GM18907 (cell line): ENCODE data around the gene DDX47.
A peak's percentile ranks its signal among the peaks of the same experiment; 100 is the strongest.

Source experiments
- ATAC-seq: cut with Tn5 transposase; IDR thresholded peaks from one replicate; pipeline ENCODE4 v1.9.1; 2021; ENCODE audit warnings: mild to moderate bottlenecking, moderate library complexity; ENCODE audit not compliant: unreplicated experiment

DDX47 gene

DNA sequence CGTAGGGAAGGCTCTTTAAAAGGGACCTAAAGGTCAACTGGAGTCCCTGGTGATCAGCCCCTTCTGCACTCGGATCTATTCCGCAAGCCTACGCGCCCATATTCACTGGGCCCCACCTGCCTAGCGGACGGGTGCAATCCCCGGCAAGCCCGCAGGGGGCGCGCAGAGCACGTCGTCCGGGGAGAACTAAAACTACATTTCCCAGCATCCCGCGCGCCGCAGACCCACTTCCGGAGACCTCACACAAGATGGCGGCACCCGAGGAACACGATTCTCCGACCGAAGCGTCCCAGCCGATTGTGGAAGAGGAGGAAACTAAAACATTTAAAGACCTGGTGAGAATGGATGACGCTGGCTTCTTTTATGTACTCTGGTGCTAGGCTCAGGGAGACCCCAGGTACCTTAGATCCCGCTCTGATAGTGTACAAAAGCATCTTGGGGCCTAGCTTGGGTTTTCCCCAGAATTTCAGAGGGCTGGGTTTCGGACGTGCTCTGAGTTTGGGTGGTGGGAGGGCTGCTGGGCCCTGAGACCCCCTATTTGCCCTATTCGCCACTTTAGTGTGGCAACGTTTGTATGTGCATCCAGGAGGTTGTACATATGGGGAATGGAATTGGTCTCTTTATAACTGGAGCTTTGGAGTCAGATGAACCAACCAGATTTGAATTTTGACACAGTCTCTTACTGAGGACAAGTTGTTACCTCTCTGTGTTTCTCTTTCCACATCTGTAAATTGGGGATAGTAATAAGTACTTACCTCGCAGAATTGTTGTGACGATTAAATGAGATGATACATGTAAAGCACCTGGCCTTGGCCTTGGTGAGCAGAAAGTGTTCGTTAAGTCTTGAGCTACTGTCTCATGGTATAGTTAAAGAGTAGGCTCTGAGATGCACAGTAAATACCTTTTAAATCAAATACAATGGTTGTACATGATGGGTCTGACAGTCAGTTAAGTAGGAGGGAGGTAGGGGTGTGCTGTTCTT is at the start of gene DDX47:
Gene DDX47, plus strand, starts transcription at position 227 of the 982 bp plus-strand sequence. Its CDS starts 22 bp downstream, at position 249.
- peak; percentile 89 for ATAC-seq

DNA sequence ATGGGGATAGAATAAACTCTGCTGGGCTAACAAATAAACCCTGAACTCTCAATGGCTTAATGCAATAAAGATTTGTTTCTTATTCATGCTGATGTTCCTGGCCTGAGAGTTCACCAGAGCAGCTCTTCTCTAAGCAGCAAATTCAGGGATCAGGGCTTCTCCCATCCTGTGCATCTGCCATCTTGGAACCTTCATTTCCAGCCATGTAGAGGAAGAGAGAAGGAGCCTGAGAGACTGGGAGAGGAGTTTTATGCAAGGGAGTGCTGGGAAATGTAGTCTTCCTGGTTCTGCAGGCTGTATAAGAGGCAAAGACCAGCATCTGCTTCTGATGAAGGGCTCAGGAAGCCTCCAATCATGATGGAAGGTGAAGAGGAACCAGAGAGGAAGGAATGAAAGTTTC is 48.3 kb upstream of the DDX47 start:
- ATAC-seq, result no peak

GRCh38 chr12:12770262-12770661 is 42.9 kb upstream of the DDX47 start:
- ATAC-seq, result no peak

DNA sequence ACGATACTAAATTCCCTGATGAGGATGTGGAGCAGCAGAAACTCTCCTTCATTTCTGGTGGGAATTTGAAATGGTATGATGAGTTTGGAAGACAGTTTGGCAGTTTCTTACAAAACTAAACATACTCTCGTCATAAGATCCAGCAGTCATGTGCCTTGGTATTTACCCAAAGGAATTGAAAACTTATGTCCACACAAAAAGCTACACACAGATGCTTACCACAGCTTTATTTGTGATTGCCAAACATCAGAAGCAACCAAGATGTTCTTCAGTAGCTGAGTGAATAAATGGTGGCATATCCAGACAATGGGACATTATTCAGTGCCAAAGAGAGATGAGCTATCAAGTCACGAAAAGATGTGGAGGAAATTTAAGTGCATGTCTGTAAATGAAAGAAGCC is 38.4 kb upstream of the DDX47 start:
- ATAC-seq, result no peak

- no peak for ATAC-seq
Observed at GRCh38 chr12:12776261-12776660, 36.9 kb upstream of the DDX47 start.

DNA sequence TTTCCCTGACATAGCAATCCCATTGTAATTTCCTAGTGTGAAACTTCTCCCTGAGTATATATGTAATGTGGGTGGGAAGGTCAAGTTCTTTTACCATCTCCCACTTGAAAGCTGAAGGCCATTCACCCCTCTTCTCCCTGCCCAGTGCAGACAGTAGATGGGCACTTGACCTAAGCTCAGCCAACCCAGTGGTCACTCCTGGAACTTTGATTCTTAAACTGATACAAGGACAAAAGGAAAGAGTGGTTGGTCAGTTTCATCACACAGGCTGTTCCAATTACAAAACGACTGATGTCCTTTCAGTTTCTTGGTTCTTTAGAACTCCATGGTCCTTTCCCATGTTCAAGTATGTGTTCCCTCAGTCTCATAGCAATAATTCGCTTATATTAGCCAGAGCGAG is 36.1 kb upstream of the DDX47 start:
- no peak for ATAC-seq

- no peak for ATAC-seq
Observed at GRCh38 chr12:12779007-12779406, 34.1 kb upstream of the DDX47 start.

DNA sequence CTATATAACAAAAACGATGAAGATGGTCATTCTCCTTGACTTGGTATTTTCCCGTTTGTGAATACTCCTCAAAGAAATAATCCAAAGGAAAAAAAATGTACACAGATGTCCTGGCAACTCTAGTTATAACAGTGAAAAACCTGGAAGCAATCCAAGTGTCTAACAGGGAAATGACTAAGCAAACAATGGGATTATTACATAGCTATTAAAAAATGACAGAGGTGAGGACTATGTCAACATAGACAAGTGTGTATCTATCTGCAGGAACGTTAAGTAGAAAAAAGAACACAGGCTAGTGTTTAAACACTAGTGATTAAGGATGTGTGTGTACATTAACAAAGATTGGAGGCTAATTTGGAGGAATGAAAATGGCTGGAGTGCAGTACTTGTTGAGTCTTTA is 33.6 kb upstream of the DDX47 start:
- ATAC-seq, result no peak

GRCh38 chr12:12784116-12784515 is 29.0 kb upstream of the DDX47 start:
- no peak for ATAC-seq

GRCh38 chr12:12784911-12785814 is 28.0 kb upstream of the DDX47 start, which contains the start of gene APOLD1:
APOLD1 (plus strand) TSS chr12:12785659; CDS start chr12:12785692, 33 bp downstream.
- ATAC-seq, result no peak

DNA sequence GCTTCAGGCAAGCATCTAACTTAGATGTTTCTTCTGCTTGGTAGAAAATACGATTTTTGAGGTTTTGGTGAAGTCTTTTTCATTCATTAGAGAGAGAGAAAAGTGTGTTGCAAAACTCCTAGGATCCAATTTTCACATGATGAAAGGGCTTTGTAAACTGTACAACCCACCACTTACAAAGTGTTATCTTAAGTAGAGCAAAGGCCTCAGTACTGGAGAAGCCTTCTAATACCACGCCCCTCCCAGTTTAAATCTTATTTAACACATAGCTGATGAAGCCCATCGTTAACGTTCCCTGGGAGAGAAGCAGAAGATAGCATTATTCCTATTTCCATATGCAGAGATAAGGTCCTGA is 26.8 kb upstream of the DDX47 start:
- ATAC-seq, result peak; percentile 24

GRCh38 chr12:12786706-12787601 is 26.2 kb upstream of the DDX47 start:
- ATAC-seq, result peak; percentile 83

GRCh38 chr12:12788131-12788530 is 25.0 kb upstream of the DDX47 start:
- no peak for ATAC-seq

GRCh38 chr12:12788675-12789368 is 24.3 kb upstream of the DDX47 start:
- ATAC-seq, result peak; percentile 71

- no peak for ATAC-seq
Observed at GRCh38 chr12:12790956-12791355, 22.2 kb upstream of the DDX47 start.

DNA sequence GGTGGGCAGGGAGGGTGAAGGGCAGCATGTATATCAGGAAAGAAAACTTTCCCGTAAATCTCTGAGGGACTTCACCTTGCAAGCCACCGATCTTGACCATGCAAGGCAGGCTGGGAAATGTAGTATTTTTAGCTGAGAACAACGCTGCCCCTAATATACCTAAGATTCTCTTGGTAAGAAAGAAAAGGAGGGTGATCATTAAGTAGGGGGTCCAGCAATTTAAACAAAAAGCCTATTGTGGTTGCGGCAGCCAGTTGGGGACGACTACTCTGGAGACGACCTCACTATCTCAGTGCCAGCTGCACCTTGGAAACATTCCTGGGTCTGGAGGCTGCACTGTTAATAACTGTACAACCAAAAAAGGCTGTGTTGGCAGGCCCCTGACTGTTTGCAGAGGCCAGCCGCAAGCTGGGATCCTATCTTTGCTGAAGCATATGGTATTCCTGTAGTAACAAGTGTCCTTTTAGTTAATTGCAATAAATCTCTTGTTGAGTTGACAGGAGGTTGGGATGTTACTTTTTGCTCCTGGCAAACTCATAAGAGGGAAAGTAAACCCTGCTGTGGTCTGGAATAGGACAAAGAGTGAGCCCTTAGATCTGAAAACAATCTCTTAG is 21.3 kb upstream of the DDX47 start:
- no peak for ATAC-seq

GRCh38 chr12:12792421-12792820 is 20.7 kb upstream of the DDX47 start:
- ATAC-seq, result no peak

GRCh38 chr12:12794686-12795085 is 18.5 kb upstream of the DDX47 start:
- ATAC-seq, result no peak

DNA sequence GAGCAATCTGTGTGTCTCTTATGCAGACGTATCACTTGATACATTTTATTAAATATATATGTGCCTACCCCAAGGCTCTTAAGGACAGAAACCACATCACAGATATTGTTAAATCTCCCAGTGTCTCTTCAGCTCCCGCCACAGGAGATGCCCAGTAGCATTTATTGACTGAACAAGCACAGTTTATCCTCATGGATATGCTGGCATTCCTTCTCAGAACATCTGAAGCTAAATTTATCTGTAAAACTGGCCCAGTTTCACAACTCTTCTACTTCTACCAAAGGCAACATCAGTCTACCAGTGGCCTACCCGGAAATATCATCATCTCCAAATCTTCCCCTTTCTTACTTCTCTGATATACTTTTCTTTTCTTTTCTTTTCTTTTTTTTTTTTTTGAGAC is 17.0 kb upstream of the DDX47 start:
- no peak for ATAC-seq
